ENCODE data around the gene KIRREL2.

Gene KIRREL2

GRCh38 chr19:35816262-35816661, 40.4 kb upstream of the KIRREL2 start:
- no peak overlapping the region for H3K4me3 ChIP-seq (ENCODE audit: control insufficient read depth, low read depth, low read length)
- TF ChIP-seq CTCF (conservative IDR thresholded peaks at IDR 0.05; ENCODE audit: control insufficient read depth, insufficient read depth, low read depth, low read length): no peak

GRCh38 chr19:35816846-35817245, 39.9 kb upstream of the KIRREL2 start:
- H3K4me3 ChIP-seq (ENCODE audit: control insufficient read depth, low read depth, low read length): no peak overlapping the region
- no peak for DNase-seq (ENCODE audit: low read depth)
- no peak for TF ChIP-seq CTCF (conservative IDR thresholded peaks at IDR 0.05; ENCODE audit: control insufficient read depth, insufficient read depth, low read depth, low read length)

More at GRCh38 chr19:35816262-35816661, 40.4 kb upstream of the KIRREL2 start:
- DNase-seq (ENCODE audit: low read depth): no peak

GRCh38 chr19:35818445-35818844, 38.3 kb upstream of the KIRREL2 start:
- no peak for TF ChIP-seq CTCF (conservative IDR thresholded peaks at IDR 0.05; ENCODE audit: control insufficient read depth, insufficient read depth, low read depth, low read length)
- DNase-seq (ENCODE audit: low read depth): no peak
- H3K4me3 ChIP-seq (ENCODE audit: control insufficient read depth, low read depth, low read length): no peak overlapping the region

- no peak for TF ChIP-seq CTCF (conservative IDR thresholded peaks at IDR 0.05; ENCODE audit: control insufficient read depth, insufficient read depth, low read depth, low read length)
- no peak overlapping the region for H3K4me3 ChIP-seq (ENCODE audit: control insufficient read depth, low read depth, low read length)
- no peak for DNase-seq (ENCODE audit: low read depth)
These were observed 34.1 kb upstream of the KIRREL2 start for GRCh38 chr19:35822579-35822978.

- no peak for DNase-seq (ENCODE audit: low read depth)
- H3K4me3 ChIP-seq (ENCODE audit: control insufficient read depth, low read depth, low read length): no peak overlapping the region
- TF ChIP-seq CTCF (conservative IDR thresholded peaks at IDR 0.05; ENCODE audit: control insufficient read depth, insufficient read depth, low read depth, low read length): no peak
These were observed 32.6 kb upstream of the KIRREL2 start for GRCh38 chr19:35824150-35824549.

- no peak for TF ChIP-seq CTCF (conservative IDR thresholded peaks at IDR 0.05; ENCODE audit: control insufficient read depth, insufficient read depth, low read depth, low read length)
- DNase-seq (ENCODE audit: low read depth): peak; percentile 63
- no peak overlapping the region for H3K4me3 ChIP-seq (ENCODE audit: control insufficient read depth, low read depth, low read length)
These were observed 27.9 kb upstream of the KIRREL2 start for GRCh38 chr19:35828692-35829301.

- H3K4me3 ChIP-seq (ENCODE audit: control insufficient read depth, low read depth, low read length): no peak overlapping the region
- no peak for TF ChIP-seq CTCF (conservative IDR thresholded peaks at IDR 0.05; ENCODE audit: control insufficient read depth, insufficient read depth, low read depth, low read length)
- DNase-seq (ENCODE audit: low read depth): no peak
These were observed 25.7 kb upstream of the KIRREL2 start for GRCh38 chr19:35830986-35831385.
